Measurements from ENCODE around the gene PITRM1.

PITRM1 gene

DNA sequence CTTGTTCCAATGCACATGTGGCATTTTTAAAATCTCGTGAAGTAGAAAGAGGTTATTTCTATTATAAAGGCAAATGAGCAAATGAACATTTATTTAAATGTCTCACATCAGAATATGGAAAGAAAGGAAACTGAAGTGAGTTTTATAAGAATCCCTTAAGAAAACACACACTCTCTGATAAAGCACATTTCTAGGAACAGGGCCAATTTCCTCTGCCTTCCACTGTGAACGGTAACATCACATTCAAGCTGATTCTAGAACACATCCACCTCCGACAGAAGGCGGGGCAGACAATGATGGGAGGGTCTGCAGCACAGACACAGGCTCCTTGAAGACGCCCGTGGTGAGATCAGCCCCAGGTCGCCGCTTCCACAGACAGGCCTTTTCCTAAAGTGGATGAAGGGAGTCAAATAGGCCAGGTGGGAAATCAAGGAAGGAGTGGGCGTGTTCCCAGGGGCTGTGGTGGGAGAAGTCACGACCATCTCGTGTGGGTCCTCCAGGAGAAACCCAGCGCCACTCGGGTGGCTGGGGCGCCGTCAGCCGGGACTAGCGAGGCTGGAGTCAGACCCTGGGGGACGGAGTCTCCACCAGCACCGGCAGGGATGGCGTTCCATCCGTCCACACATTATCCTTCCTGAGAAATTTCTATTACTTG lies 31.1 kb downstream of the PITRM1 start:
- DNase-seq: no peak

- DNase-seq: peak in 4 of 51 donors; percentile 12 to 30 (median 17)
Observed at GRCh38 chr10:3140280-3140679, 32.3 kb downstream of the PITRM1 start.

GRCh38 chr10:3139216-3139910 lies 33.2 kb downstream of the PITRM1 start:
- DNase-seq: no peak

- DNase-seq: no peak
Observed at GRCh38 chr10:3137958-3138726, 34.4 kb downstream of the PITRM1 start.

DNA sequence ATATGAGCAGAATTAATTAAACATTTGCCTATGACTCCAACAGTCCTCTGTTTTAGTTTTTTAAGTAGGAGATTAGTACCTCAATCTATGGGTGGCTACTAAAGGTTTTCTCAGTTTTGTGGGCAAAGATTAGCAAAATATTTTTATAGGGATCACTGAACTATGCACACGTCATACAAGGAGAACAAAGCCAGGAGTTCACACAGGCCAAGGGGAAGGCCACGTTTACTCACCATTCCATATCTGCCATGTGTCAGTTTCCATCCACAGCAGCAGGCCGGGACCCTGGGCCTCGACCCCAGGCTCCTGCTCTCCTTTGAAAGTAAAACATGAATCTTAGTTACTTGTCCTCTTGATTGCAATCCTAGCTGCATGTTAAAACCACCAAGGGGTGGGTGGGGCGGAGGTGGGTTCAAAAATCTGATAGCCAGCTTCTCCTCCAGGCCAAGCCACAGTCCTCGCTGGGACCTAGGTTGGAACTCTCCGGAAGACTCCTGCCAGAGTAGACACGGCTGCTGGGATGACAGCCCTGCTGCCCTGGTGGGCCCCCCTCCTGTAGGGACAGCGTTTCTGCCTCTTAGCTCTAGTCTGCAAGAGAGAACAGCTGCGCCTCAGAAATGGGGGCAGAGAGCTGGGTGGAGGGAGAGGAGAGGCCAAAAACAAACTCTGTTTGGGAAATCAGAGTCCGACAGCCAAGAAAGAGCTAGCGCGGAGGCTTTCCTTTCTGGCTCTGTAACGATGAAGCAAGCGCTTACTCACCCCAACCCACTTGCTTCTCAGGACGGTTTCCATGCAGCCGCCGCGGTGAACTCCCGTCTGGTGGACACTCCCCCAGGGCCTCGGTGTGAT lies 35.6 kb downstream of the PITRM1 start:
- peak in 26 of 51 donors; percentile 18 to 72 (median 50) for DNase-seq

- DNase-seq: peak in 18 of 51 donors; percentile 11 to 40 (median 26)
Observed at GRCh38 chr10:3136336-3136735, 36.2 kb downstream of the PITRM1 start.

- no peak for DNase-seq
Observed at GRCh38 chr10:3135006-3135405, 37.6 kb downstream of the PITRM1 start.

- DNase-seq: no peak
Observed at GRCh38 chr10:3133948-3134347, 38.6 kb downstream of the PITRM1 start.

- DNase-seq: no peak
Observed at GRCh38 chr10:3132036-3133025, 40.3 kb downstream of the PITRM1 start.

DNA sequence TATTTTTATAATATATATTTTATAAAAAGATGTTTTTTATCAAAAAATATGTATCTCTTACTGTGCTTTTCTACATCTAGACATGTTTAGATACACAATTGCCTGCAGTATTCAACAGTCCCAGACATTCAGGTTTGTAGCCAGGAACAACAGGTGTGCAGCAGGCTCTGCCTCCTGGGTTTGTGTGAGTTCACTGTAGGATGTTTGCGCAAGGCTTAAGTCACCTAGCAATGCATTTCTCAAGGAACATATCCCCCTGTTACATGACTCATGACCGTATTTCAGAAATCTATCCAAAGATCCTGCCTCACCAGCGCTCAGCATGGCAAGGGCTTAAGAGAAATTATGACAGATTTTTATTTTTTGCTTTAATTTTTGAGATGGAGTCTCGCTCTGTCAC lies 41.5 kb downstream of the PITRM1 start:
- no peak for DNase-seq

- DNase-seq: no peak
Observed at GRCh38 chr10:3129581-3130340, 42.8 kb downstream of the PITRM1 start.

DNA sequence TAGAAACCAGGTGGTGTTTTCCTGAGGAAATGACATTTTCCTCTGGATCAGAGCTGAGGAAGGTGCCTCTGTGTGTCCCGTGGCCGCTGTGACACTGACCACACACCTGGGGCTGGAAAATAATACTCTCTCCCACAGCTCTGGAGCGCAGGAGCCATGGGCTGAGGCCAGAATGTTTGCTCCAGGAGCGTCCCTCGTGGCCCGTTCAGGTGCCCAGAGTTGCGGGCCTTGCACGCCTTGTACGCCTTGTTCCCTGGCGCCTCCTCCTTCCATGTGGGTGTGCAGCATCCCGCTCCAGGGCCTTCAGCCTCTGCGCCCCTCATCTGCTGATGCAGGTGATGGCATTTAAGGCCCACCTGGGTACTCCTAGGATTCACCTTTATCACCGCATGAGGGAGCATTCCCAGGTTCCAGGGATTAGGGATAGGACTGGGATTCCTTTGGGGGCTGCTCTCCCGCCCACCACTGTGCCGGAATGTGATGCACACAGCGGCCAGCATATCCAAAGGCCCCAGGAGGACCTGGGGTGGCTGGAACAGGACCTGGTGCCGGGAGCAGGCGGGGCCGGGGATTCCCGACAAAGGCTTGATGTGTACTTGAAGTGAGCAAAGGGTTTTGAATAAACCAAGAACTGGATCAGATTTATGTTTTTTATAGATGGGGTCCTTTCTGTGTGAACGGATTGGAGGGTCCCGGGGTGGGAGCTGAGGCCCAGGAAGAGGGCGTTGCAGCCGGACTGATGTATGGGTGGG lies 44.0 kb downstream of the PITRM1 start:
- no peak for DNase-seq

GRCh38 chr10:3127921-3128320 lies 44.7 kb downstream of the PITRM1 start:
- no peak for DNase-seq

DNA sequence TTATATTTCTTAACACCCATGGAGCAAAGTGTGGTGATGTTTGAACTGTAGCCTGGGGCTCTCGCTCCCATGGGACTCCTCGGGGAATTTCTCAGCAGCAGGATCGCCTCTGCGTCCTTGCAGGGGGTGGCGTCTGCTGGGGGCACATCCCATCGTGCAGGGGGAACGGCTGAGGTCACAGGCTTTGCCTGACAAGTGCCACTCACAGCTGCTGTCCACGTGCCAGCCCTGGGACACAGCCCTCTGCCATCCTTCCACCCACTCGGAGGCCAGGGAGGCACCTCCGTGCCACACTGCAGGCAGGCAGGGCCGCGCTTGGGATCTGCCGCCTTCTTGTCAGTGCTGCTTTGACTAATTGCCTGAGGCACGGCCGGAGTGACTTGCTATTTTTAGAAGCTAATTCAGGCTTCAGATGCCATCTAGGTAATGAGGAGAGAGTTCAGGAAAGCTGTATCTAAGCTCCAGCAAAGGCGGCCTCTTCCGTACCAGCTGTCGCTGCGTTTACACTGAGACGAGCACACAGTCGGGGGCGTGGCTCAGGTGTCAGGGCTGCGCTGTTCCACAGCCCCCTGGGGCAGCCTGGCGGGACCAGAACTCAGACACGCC lies 45.7 kb downstream of the PITRM1 start:
- DNase-seq: peak in 10 of 51 donors; percentile 17 to 52 (median 30)

DNA sequence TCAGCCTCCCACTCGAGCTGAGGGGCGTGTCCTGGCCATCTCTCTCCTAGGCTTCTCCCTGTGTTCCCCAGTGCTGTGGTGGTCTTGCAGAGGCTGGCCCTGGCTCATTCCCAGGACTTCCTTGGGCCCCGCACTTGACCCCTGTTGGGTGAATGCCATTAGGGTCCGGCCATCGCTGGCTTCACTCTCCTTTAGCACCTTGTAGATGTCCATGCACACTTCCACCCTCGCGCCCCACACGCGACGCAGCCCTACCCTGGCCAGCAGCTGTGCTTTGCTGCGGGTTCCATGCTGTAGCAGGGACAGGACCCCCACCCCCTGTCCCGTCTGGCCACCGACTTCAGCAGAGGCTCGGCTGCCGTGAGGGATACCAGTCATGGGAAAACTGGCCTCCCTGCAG lies 46.3 kb downstream of the PITRM1 start:
- DNase-seq: no peak

DNA sequence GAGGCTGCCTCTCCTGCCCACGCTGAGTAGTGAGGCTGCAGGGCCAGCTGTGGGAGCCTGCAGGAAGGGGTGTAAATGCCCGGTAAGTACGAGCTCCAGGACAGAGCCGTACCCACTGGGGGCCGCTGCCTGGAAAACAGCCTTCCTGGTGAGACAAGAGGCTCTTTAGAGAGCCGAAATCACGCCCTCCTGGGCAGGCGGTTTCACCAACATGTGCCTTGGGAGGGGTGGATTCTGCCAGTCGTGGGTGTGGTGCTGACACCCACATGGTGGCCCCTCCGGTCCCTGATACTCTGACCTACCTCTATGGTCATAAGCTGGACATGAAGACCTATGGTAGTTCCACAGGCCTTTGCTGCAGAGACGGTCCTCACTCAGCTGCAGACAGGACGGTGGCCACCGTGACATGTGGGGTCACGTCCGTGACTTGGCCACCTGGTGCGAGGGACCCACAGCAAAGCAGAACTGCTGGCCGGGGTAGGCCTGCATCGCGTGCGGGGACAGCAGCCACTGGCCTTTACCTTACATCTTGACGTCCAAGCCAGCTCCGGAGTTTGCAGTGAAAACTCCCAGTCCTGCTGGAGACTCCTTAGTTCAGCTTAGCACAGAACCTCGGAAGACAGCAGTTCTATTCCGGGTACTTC lies 46.9 kb downstream of the PITRM1 start:
- DNase-seq: no peak

GRCh38 chr10:3124412-3125175 lies 48.0 kb downstream of the PITRM1 start:
- DNase-seq: no peak

Data from hypothalamus (tissue), 51 donors.